DMS53 treated with DMSO at 0.1 percent for 48 hours (cell line): ENCODE data around the gene PIGV.
"Not testable (repeated sequence)": the region's sequence is repeated elsewhere in the genome, so short reads cannot be mapped to it uniquely, and the experiment has no call there.

Experiments
- DNase-seq: peaks from one replicate; lab custom pipeline; 2025; ENCODE audit not compliant: unreplicated experiment; lab: John Stamatoyannopoulos, UW

Gene PIGV

GRCh38 chr1:26831059-26831458, 43.3 kb downstream of the PIGV start:
- DNase-seq, result no peak

DNA sequence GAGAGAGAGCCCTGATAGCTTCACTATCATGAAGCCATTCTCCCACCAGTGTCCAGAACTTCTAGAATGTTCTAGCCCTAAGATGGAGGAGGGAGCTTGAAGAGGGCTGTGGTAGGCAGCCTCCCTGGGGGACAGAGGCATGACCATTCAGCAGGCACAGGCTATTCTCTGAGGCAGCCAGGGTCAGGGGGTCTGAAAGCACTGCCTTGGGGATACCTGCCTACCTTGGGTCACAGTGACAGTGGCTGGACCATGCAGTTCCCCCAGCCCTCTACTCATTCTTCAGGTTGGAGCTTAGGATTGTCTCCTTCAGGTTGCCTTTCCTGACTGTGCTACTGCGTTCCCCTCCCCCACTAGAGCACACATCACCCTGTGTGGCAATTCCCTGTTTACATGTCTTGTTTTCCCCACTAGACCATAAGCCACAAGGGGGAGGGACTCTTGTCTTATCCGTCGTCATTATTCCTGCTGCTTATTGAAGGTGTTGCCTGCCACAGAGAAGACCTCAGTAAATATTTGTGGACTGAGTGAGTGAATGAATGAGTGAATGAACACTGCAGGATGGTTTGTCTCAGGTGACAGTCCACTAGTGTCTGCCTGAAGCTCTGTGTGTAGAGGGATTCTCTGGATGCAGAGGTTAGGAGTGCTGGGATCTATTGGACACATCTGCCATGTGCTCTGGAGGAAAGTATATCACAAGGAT, 43.9 kb downstream of the PIGV start:
- DNase-seq, result peak; percentile 58

GRCh38 chr1:26832249-26832960, 44.7 kb downstream of the PIGV start:
- DNase-seq, result no peak

- DNase-seq, result no peak
Observed at GRCh38 chr1:26833432-26834405, 46.0 kb downstream of the PIGV start.

GRCh38 chr1:26837665-26838064, 49.9 kb downstream of the PIGV start:
- DNase-seq, result not testable (repeated sequence)

- DNase-seq, result no peak
Observed at GRCh38 chr1:26838474-26839338, 51.0 kb downstream of the PIGV start.

GRCh38 chr1:26839339-26839722, 51.6 kb downstream of the PIGV start:
- no peak for DNase-seq

DNA sequence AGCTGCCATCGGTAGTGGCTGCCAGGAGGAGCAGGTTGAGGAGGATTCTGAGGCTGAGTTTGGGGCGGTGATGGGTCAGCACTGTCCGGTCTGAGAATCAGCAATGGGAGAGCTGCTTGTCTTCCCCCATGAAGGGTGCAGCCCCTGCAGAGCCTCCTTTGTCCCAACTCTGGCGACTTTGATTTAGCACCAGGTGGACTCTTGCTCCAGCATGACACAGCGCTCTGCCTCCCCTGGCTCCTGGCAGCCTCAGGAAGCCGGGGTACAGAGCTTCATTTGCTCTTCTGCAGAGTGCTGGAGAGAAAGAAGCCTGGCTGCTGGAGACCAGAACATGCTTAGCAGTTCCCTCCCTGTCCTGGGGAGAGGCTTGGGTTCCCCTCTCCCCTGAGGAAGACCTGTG, 52.0 kb downstream of the PIGV start:
- DNase-seq, result no peak

GRCh38 chr1:26844424-26845196, 56.9 kb downstream of the PIGV start:
- DNase-seq, result no peak

DNA sequence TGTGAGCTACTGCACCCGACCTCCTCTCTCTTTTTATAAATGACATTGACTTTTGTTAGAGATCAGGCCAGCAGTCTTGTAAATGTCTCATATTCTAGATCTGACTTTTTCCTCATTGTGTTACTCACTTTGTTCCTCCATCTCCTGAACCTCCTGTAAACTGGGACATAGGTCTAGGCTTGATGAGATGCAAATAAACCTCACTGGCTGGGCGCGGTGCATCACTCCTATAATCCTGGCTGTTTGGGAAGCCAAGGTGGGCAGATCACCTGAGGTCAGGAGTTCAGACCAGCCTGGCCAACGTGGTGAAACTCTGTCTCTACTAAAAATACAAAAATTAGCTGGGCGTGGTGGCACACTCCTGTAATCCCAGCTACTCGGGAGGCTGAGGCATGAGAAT, 60.1 kb downstream of the PIGV start:
- DNase-seq, result not testable (repeated sequence)
